Ramos (cell line): ENCODE data around the gene CDK5R1.

Experiments used
- in situ Hi-C: fragments of 300-500 bp; cut with MboI; formaldehyde crosslinking; loops from one replicate; pipeline ENCODE4 v1.14.3; 2022; ENCODE audit warnings: low sequenced_read_pairs; ENCODE audit not compliant: unreplicated experiment

Gene CDK5R1

GRCh38 chr17:32536736-32537643 lies 50.2 kb downstream of the CDK5R1 start:
- in situ Hi-C loops: no loop called here
